HG03139 (cell line): ENCODE measurements around the gene SUV39H1.

Experiments
- ATAC-seq: cut with Tn5 transposase; IDR thresholded peaks from one replicate; pipeline ENCODE4 v1.9.1; 2021; ENCODE audit not compliant: unreplicated experiment

SUV39H1 gene

GRCh38 chrX:48754238-48754637, 57.7 kb downstream of the SUV39H1 start:
- ATAC-seq: no peak
